Prostate gland (tissue), 2 donors: ENCODE measurements around the gene C11orf68. TPM values are rescaled to one million over a fixed set of nuclear protein-coding genes. Genes with fewer than 3 reads are reported as not detected.

ENCODE experiments used
- DNase-seq: peaks from one replicate; pipeline ENCODE4 v3.0.0-alpha.2; 2019; ENCODE audit warnings: low spot score
- H3K27ac ChIP-seq, 2 donors: fragments of 200-600 bp; sonication (generic); 2 replicates each; pipeline ENCODE4 v1.5.1; 2017 to 2019
- H3K27me3 ChIP-seq: fragments of 200-600 bp; sonication (generic); replicated peaks from 2 replicates; pipeline ENCODE4 v1.5.1; 2019; ENCODE audit not compliant: insufficient read depth
- H3K36me3 ChIP-seq, 2 donors: fragments of 200-600 bp; sonication (generic); 1 replicate in 1 of 2; 2 replicates in 1 of 2; pipeline versions ENCODE4 v1.5.1 to v1.8.1; 2017 to 2019
- H3K4me1 ChIP-seq: fragments of 200-600 bp; sonication (generic); replicated peaks from 2 replicates; pipeline ENCODE4 v1.5.1; 2019
- H3K4me3 ChIP-seq, 2 donors: fragments of 200-600 bp; sonication (generic); 2 replicates each; pipeline ENCODE4 v1.5.1; 2017 to 2019
- H3K9me3 ChIP-seq: fragments of 200-600 bp; sonication (generic); 2 replicates; pipeline ENCODE4 v1.5.1; 2017
- CTCF ChIP-seq, 4 experiments: fragments of 200-600 bp in 2 of 4; fragments of 450-650 bp in 2 of 4; sonication (generic) in 2 of 4; IDR thresholded peaks; 1 replicate in 3 of 4; 2 replicates in 1 of 4; pipeline ENCODE4 v1.5.1; 2016 to 2019; ENCODE audit warnings: antibody characterized with exemption in 4 of 4, mild to moderate bottlenecking in 2 of 4, moderate library complexity in 2 of 4
- POLR2A ChIP-seq: fragments of 450-650 bp; IDR thresholded peaks from one replicate; pipeline ENCODE4 v1.6.1; 2016; ENCODE audit warnings: antibody characterized with exemption, mild to moderate bottlenecking
- POLR2AphosphoS5 ChIP-seq: sonication (generic); formaldehyde crosslinking; IDR thresholded peaks from one replicate; pipeline ENCODE4 v1.6.1; 2017; ENCODE audit warnings: antibody characterized with exemption
- WGBS: methylation state at CpG from one replicate; pipeline ENCODE4 v1.1.5; 2018; 5-methylcytosine and 5-hydroxymethylcytosine counted together
- intact Hi-C: fragments of 100-400 bp; cut with DNase I; formaldehyde crosslinking; loops from one replicate; pipeline ENCODE4 v1.14.2; 2022
- total RNA-seq, 2 donors: library from RNA; depleted of rRNA; stranded (reverse); fragments of >200 nt; gene quantifications; one replicate each; pipeline ENCODE4 v1.1.0, GENCODE V29; 2016

C11orf68 gene
- total RNA-seq, 2 donors from 2014 or later: 30.1 to 54.6 TPM

GRCh38 chr11:65907878-65908277, 11.0 kb downstream of the C11orf68 start:
- H3K36me3 ChIP-seq: no peaks in the 10 kb centered on the region
- no peaks in the 10 kb centered on the region for H3K9me3 ChIP-seq
- intact Hi-C loops: no loop called here
- no peak overlapping the region for H3K27ac ChIP-seq
- no peak for TF ChIP-seq POLR2AphosphoS5
- TF ChIP-seq POLR2A: no peak
- TF ChIP-seq CTCF (IDR thresholded peaks at IDR 0.05): no peak
- no peaks in the 10 kb centered on the region for H3K4me1 ChIP-seq
- WGBS: 57% methylated on average over 6 of the region's 6 CpGs
- H3K27me3 ChIP-seq: no peaks in the 10 kb centered on the region
- no peak for DNase-seq
- no peak overlapping the region for H3K4me3 ChIP-seq

GRCh38 chr11:65906602-65907001, 12.3 kb downstream of the C11orf68 start:
- TF ChIP-seq POLR2AphosphoS5 (no peak), CTCF (IDR thresholded peaks at IDR 0.05) (no peak)
- H3K27ac ChIP-seq: no peak overlapping the region
- H3K4me1 ChIP-seq: no peaks in the 10 kb centered on the region
- H3K36me3 ChIP-seq: no peaks in the 10 kb centered on the region
- no peak for DNase-seq
- H3K9me3 ChIP-seq: no peaks in the 10 kb centered on the region
- intact Hi-C loops: no loop called here
- H3K4me3 ChIP-seq: no peak overlapping the region
- WGBS: 90% methylated on average over 5 of the region's 5 CpGs
- no peaks in the 10 kb centered on the region for H3K27me3 ChIP-seq

- Histone ChIP-seq H3K36me3 (no peaks in the 10 kb centered on the region), H3K4me1 (no peaks in the 10 kb centered on the region), H3K27ac (no peak overlapping the region), H3K27me3 (no peaks in the 10 kb centered on the region), H3K4me3 (no peak overlapping the region), H3K9me3 (no peaks in the 10 kb centered on the region)
- intact Hi-C loops: no loop called here
- TF ChIP-seq CTCF (IDR thresholded peaks at IDR 0.05) (no peak), POLR2A (no peak), POLR2AphosphoS5 (no peak)
- WGBS: 73% methylated on average over 8 of the region's 8 CpGs
- DNase-seq: no peak
Observed at GRCh38 chr11:65903715-65904114, 15.1 kb downstream of the C11orf68 start.

GRCh38 chr11:65903068-65903481, 15.8 kb downstream of the C11orf68 start:
- Histone ChIP-seq H3K27ac (no peak overlapping the region), H3K27me3 (no peaks in the 10 kb centered on the region), H3K36me3 (no peaks in the 10 kb centered on the region), H3K4me1 (no peaks in the 10 kb centered on the region), H3K4me3 (no peak overlapping the region), H3K9me3 (no peaks in the 10 kb centered on the region)
- no peak for TF ChIP-seq CTCF (IDR thresholded peaks at IDR 0.05)
- TF ChIP-seq POLR2A: no peak
- no peak for TF ChIP-seq POLR2AphosphoS5
- no peak for DNase-seq
- intact Hi-C loops: no loop called here
- 39% methylated on average over 5 of the region's 5 CpGs for WGBS

- peak overlapping the region; percentile 9 to 32 for H3K27ac ChIP-seq
- H3K9me3 ChIP-seq: no peaks in the 10 kb centered on the region
- H3K4me1 ChIP-seq: no peaks in the 10 kb centered on the region
- 72% methylated on average over 11 of the region's 11 CpGs for WGBS
- H3K27me3 ChIP-seq: no peaks in the 10 kb centered on the region
- DNase-seq: no peak
- no peaks in the 10 kb centered on the region for H3K36me3 ChIP-seq
- intact Hi-C loops: no loop called here
- TF ChIP-seq POLR2AphosphoS5: no peak
- TF ChIP-seq CTCF (IDR thresholded peaks at IDR 0.05): no peak
- TF ChIP-seq POLR2A: no peak
- peak overlapping the region in 1 of 2 donors; percentile 45 for H3K4me3 ChIP-seq
Observed at GRCh38 chr11:65900899-65901180, 18.0 kb downstream of the C11orf68 start.
